Measurements from ENCODE around the gene STK24. TPM values are rescaled to one million over a fixed set of nuclear protein-coding genes. Genes with fewer than 3 reads are reported as not detected.
A peak's percentile ranks its signal among the peaks of the same experiment; 100 is the strongest.

Gene STK24
- total and polyA plus RNA-seq, 2 of the 4 experiments (the other 2 are of a cell fraction) = 29.2 to 43.4 TPM

DNA sequence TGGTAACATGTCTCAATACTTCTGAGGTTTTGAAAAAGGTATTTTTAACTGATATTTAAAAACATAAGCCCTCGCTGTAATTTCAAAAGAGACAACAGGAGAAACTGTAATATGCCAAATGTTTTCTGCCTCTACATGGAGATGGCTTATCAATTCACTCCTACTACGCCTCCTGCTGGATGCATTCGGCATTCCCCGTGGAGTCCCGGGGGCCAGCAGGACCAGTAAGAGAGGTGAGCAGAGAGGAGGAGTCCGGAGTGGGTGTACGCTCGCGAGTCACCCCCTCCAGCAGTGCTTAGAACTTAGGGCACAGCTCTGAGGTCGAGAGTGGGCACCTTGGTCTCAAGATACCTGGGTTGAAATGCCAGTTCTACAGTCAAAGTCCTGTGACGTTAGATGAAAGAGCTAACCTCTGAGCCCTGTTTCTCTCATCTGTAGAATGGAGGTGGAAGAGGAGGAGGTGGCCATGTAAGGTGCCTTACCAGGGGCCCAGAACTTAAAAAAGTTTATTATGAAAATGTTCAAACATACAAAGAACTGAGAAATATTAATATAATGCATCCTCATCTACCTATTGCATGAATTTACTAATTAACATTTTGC is 110.2 kb downstream of the STK24 start:
- intact Hi-C loops (cut with micrococcal nuclease) (loop anchor here (5.0 kb wide), 3 partner anchors 111 to 206 kb away; partner anchors contain the start of gene STK24), dilution Hi-C loops (cut with HindIII; ENCODE audit: low sequenced_read_pairs, unreplicated experiment) (loop anchor here (25.0 kb wide), 1 partner anchor 196 kb away; no protein-coding TSS in a partner anchor), in situ Hi-C loops (cut with MboI; ENCODE audit: low sequenced_read_pairs) (no loop called here)
- CTCF ChIA-PET = interaction anchor here (0.6 to 1.2 kb wide), 4 partner anchors 9 to 433 kb away, joined by 3 read pairs; no protein-coding TSS in a partner anchor
- Histone ChIP-seq H4K5ac (ENCODE audit: low read depth, low read length) (no peak overlapping the region), H3K23ac (ENCODE audit: low read depth, low read length) (no peak overlapping the region), H3K27ac (ENCODE audit: insufficient read depth, low read length) (no peak overlapping the region), H2BK120ac (ENCODE audit: low read depth, low read length) (no peak overlapping the region), H3K14ac (replicated peaks; ENCODE audit: low read depth, low read length) (no peak overlapping the region), H3K18ac (ENCODE audit: low read depth, low read length) (no peak overlapping the region), H3K79me1 (ENCODE audit: low read depth in 1 of 2, low read length in 2 of 2) (peaks cover 42 to 87% of the 10 kb centered on the region in 2 experiments), H3K9me3 (ENCODE audit: control insufficient read depth, insufficient read depth, low read length) (no peaks in the 10 kb centered on the region), H3K4me2 (ENCODE audit: low read depth, low read length) (no peak overlapping the region), H3K27me3 (ENCODE audit: control insufficient read depth, insufficient read depth, low read length) (no peaks in the 10 kb centered on the region), H4K8ac (ENCODE audit: low read depth in 2 of 2, low read length in 2 of 2) (no peak overlapping the region), H2AK5ac (ENCODE audit: low read depth, low read length) (no peak overlapping the region), H3K4ac (ENCODE audit: low read depth, low read length) (no peak overlapping the region), H3K4me1 (ENCODE audit: control insufficient read depth, insufficient read depth, low read length) (0 out of 2 replicates have a peak, but pooled peaks cover 3% of the 10 kb centered on the region), H2BK5ac (ENCODE audit: low read depth, low read length, poor library complexity, severe bottlenecking) (no peak overlapping the region), H3K9me1 (ENCODE audit: insufficient read depth, low read length) (peaks cover 17% of the 10 kb centered on the region), H2BK20ac (ENCODE audit: low read depth, low read length) (no peak overlapping the region), H4K91ac (ENCODE audit: insufficient read depth, low read depth, low read length) (no peak overlapping the region), H3K56ac (ENCODE audit: extremely low read depth, insufficient read depth, low read length) (no peak overlapping the region), H2AK9ac (replicated peaks; ENCODE audit: low read depth, low read length, poor library complexity) (no peak overlapping the region), H3K9ac (ENCODE audit: low read depth, low read length) (no peak overlapping the region), H4K20me1 (ENCODE audit: insufficient read depth, low read length) (peaks cover 37% of the 10 kb centered on the region), H2AFZ (replicated peaks; ENCODE audit: low read length, poor library complexity) (no peak overlapping the region), H3K4me3 (ENCODE audit: insufficient read depth, low read depth, low read length) (no peak overlapping the region), H2BK15ac (ENCODE audit: low read depth, low read length) (no peak overlapping the region), H3K36me3 (ENCODE audit: control insufficient read depth, insufficient read depth, low read length) (peaks cover 47% of the 10 kb centered on the region)
- peak; percentile 55 for DNase-seq
- peak; percentile 77 for ATAC-seq (ENCODE audit: low read depth)
- POLR2A ChIA-PET (ENCODE audit: unreplicated experiment) = no interaction called here
- no TSS peak for BruUV-seq (replicated peaks)
- whole genome bisulfite sequencing, 2 experiments (ENCODE audit: extremely low coverage in 2 of 2, insufficient read length in 1 of 2) = 48% methylated on average over 4 of the region's 11 CpGs; no CpG with 5 or more reads in 1 of the 2 experiments
- TF ChIP-seq FOS (IDR thresholded peaks at IDR 0.05; ENCODE audit: low read depth, low read length) (no peak), MAZ (IDR thresholded peaks at IDR 0.05; ENCODE audit: borderline replicate concordance, low read depth, low read length) (0 out of 2 replicates have a peak, but pooled peaks have one; percentile 44), RAD21 (IDR thresholded peaks at IDR 0.05; ENCODE audit: low read length) (peak; percentile 59), NFE2L2 (IDR thresholded peaks at IDR 0.05; ENCODE audit: low read depth, low read length) (no peak), SMC3 (IDR thresholded peaks at IDR 0.05; ENCODE audit: low read depth, low read length) (peak; percentile 58)
- TF ChIP-seq, protein P1, sequence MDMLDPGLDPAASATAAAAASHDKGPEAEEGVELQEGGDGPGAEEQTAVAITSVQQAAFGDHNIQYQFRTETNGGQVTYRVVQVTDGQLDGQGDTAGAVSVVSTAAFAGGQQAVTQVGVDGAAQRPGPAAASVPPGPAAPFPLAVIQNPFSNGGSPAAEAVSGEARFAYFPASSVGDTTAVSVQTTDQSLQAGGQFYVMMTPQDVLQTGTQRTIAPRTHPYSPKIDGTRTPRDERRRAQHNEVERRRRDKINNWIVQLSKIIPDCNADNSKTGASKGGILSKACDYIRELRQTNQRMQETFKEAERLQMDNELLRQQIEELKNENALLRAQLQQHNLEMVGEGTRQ (IDR thresholded peaks at IDR 0.05; ENCODE audit: low read depth, low read length) = no peak
- TF ChIP-seq, protein P2, sequence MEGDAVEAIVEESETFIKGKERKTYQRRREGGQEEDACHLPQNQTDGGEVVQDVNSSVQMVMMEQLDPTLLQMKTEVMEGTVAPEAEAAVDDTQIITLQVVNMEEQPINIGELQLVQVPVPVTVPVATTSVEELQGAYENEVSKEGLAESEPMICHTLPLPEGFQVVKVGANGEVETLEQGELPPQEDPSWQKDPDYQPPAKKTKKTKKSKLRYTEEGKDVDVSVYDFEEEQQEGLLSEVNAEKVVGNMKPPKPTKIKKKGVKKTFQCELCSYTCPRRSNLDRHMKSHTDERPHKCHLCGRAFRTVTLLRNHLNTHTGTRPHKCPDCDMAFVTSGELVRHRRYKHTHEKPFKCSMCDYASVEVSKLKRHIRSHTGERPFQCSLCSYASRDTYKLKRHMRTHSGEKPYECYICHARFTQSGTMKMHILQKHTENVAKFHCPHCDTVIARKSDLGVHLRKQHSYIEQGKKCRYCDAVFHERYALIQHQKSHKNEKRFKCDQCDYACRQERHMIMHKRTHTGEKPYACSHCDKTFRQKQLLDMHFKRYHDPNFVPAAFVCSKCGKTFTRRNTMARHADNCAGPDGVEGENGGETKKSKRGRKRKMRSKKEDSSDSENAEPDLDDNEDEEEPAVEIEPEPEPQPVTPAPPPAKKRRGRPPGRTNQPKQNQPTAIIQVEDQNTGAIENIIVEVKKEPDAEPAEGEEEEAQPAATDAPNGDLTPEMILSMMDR (conservative IDR thresholded peaks at IDR 0.05; ENCODE audit: low read depth, low read length) = peak; percentile 70
